NB4 (cell line): ENCODE measurements around the gene CCDC71.

Experiments used
- MAX ChIP-seq: IDR thresholded peaks from 2 replicates; pipeline ENCODE4 v1.6.1; 2011; ENCODE audit warnings: low read depth, low read length
- MYC ChIP-seq: IDR thresholded peaks from 2 replicates; pipeline ENCODE4 v1.6.1; 2011; ENCODE audit warnings: low read depth, low read length
- POLR2A ChIP-seq: IDR thresholded peaks from 2 replicates; pipeline ENCODE4 v1.6.1; 2011; ENCODE audit warnings: mild to moderate bottlenecking; ENCODE audit not compliant: insufficient read length; ENCODE audit errors: extremely low read depth
- TF ChIP-seq, protein P1 (sequence below): IDR thresholded peaks from one replicate; pipeline ENCODE4 v1.5.1; 2012; ENCODE audit warnings: low read depth, low read length

DNA sequence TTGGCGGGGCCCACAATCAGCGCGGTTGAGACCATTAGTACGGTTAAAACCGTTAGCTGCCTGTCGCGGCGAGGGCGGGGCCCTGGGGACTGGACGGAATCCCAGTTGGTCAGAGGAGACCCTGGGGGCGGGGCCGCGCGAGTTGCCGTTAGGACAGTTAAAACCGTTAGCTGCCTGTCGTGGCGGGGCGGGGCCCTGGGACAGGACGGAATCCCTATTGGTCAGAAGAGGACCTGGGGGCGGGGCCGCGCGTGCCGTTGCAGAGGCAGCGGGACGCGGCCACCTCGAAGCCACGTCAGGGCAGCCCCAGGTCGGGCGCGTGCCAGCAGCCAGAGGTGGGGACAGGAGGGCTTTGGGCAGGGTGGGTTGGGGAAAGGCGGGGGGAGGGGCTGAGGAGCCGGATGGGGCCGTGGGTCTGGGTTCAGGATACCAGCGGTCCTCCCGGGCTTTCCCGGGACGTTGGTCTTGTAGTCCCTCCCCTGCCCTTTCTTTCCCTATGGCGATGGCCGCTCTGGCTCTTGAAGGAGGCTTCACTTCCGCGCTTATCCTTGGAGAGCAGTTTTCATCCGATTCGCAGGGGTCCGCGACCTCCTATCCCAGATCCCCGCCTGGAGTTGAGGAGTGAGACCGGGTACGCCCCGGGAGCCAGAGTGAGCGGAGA lies 33.2 kb upstream of the CCDC71 start:
- TF ChIP-seq MAX: no peak
- TF ChIP-seq, protein P1, sequence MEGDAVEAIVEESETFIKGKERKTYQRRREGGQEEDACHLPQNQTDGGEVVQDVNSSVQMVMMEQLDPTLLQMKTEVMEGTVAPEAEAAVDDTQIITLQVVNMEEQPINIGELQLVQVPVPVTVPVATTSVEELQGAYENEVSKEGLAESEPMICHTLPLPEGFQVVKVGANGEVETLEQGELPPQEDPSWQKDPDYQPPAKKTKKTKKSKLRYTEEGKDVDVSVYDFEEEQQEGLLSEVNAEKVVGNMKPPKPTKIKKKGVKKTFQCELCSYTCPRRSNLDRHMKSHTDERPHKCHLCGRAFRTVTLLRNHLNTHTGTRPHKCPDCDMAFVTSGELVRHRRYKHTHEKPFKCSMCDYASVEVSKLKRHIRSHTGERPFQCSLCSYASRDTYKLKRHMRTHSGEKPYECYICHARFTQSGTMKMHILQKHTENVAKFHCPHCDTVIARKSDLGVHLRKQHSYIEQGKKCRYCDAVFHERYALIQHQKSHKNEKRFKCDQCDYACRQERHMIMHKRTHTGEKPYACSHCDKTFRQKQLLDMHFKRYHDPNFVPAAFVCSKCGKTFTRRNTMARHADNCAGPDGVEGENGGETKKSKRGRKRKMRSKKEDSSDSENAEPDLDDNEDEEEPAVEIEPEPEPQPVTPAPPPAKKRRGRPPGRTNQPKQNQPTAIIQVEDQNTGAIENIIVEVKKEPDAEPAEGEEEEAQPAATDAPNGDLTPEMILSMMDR: no peak
- TF ChIP-seq POLR2A: no peak
- no peak for TF ChIP-seq MYC
